IPS-18c (cell line): ENCODE measurements around the gene PER1.
"Not testable (repeated sequence)": the region's sequence is repeated elsewhere in the genome, so short reads cannot be mapped to it uniquely, and the experiment has no call there.

Experiments
- H3K4me3 ChIP-seq: 2 replicates; pipeline ENCODE4 v1.7.0; 2013; ENCODE audit warnings: low read depth, mild to moderate bottlenecking, low read length, moderate library complexity; ENCODE audit not compliant: insufficient read depth
- H3K9me3 ChIP-seq: one replicate; pipeline ENCODE4 v1.6.1; 2013; ENCODE audit warnings: mild to moderate bottlenecking, low read length, moderate library complexity; ENCODE audit not compliant: control insufficient read depth, insufficient read depth

The PER1 gene

GRCh38 chr17:8175795-8176196 is 23.6 kb upstream of the PER1 start:
- Histone ChIP-seq H3K9me3 (no peaks in the 10 kb centered on the region), H3K4me3 (peak overlapping the region; percentile 80)

GRCh38 chr17:8173871-8174322 is 21.7 kb upstream of the PER1 start:
- Histone ChIP-seq H3K9me3 (no peaks in the 10 kb centered on the region), H3K4me3 (peak overlapping the region; percentile 38)

DNA sequence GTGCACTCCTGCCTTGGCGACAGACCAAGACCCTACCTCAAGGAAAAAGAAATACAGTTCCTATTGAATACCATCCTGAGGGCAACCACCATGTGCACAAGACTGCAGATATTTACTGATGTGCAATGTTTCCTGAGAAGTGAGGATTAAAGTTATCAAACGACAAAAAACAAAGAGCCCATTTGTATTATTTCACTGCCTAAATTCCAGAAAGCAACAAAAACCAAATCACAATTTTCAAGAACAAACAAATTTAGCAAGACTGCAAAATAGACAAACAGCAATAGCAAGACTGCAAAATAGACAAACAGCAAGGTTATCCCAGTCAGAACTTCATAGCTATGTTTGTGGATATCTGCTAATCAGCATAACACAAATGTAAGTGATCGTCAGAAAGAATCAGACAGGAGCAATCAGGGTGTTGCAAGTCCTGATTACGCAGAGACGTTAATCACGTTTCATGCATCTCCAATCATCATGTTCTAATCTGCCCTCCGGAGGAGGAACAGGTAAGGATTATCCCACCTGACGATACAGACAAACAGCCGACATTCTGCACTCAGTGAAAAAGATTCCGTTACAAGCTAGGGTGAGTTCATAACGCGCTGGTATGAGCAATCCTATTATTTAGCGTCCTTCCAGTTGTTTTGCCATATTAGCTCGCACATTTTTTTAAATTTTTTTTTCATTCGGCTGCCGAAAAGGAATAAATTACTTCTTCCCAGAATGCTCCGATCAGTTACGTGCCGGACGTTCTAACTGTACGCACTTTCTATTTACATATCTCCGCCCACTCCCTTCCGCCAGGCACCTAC is 21.1 kb upstream of the PER1 start:
- peak overlapping the region; percentile 38; the same call in 1 of the 2 replicates for H3K4me3 ChIP-seq

DNA sequence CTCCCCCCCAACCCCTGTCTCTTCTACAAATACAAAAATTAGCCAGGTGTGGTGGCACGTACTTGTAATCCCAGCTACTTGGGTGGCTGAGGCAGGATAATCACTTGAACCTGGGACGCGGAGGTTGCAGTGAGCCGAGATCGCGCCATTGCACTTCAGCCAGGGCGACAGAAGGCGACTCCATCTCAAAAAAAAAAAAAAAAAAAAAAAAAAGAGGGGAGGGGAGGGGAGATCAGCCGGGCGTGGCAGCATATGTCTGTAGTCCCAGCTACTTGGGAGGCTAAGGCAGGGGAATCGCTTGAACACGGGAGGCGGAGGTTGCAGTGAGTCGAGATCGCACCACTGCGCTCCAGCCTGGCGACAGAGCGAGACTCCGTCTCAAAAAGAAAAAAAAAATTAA is 18.0 kb upstream of the PER1 start:
- H3K4me3 ChIP-seq, H3K9me3 ChIP-seq: not testable (repeated sequence)

More for the DNA sequence above, 21.1 kb upstream of the PER1 start:
- H3K9me3 ChIP-seq = no peaks in the 10 kb centered on the region

GRCh38 chr17:8167526-8167925 is 15.3 kb upstream of the PER1 start:
- Histone ChIP-seq H3K9me3 (no peaks in the 10 kb centered on the region), H3K4me3 (no peak overlapping the region)

DNA sequence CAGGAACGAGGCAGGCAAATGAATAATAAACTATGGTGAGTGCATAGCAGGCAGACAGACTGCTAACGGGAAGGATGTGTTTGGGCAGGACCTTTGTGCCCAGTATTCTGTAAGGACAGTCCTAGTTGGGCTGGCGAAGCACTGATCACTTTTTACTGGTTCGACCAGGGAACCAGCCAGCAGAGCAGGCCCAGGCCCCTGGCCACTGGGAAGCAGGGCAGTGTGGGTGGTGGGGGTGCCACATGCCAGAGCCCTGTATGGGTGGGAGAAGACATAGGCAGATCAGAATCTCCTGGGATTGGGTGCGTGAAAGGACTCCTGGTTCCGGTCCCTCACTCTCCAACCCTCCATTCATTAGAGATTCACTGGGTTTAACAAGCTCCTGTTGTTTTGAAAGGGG is 14.5 kb upstream of the PER1 start:
- Histone ChIP-seq H3K9me3 (no peaks in the 10 kb centered on the region), H3K4me3 (no peak overlapping the region)

DNA sequence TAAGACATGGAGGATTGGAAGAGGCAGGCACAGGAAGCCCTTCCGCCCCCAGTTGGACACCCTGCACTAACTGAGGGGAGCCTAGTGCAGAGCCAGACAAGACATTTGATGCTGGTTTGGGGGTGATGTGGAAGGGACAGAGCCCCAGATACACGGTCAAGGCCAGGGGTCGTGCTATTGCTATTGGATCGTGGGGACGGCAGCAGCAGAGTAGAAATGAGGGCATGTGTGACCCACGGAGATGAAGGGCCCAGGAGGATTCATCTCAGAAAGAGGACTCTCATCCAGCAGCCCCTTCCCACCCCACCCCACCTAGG is 12.6 kb upstream of the PER1 start:
- Histone ChIP-seq H3K4me3 (no peak overlapping the region), H3K9me3 (no peaks in the 10 kb centered on the region)

DNA sequence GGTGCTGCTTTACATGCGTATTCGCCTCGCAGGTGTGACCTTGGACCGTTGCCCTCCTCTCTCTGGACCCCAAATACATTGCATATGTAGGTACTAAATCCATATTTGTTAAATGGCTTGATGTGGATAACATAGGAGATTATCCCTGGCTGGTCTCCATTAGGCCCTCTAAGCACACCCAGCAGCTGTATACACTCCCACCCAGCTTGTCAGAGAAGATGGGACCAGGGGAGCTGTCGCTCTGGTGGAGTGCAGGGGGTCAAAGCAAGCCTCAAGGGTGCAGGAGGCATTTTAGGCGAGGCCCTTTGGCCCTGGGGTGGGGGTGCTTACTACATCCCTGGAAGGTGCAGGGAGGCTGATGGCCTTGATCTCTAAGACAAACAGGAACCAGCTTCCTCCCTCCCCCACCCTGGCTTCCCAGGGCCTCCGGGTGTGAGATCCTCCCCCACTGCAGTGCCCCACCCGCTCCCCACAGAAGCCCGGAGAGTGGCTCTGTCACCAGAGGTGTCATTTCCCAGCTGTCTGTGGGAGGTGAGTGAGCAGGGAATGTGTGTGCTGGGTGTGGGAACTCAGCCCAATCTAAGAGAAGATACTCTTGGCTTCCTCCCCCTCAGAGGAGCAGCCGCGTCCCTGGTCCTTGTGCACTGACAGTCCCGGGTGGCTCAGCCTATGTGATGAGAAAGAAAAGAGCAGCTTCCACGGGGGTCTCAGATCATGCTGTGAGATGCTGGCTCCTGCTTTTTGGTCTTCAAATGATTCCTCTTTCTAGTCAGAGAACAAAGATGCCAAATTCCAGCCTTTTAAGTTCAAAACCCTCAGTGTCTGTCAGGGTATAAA is 12.0 kb upstream of the PER1 start:
- H3K9me3 ChIP-seq = no peaks in the 10 kb centered on the region
- H3K4me3 ChIP-seq = peak overlapping the region; percentile 36

- peak overlapping the region; percentile 95 for H3K4me3 ChIP-seq
- H3K9me3 ChIP-seq = no peaks in the 10 kb centered on the region
These were observed 11.1 kb upstream of the PER1 start for GRCh38 chr17:8162997-8163977.

- peak within 1 kb of the TSS; percentile 95 for H3K4me3 ChIP-seq
- no peaks in the 10 kb centered on the region for H3K9me3 ChIP-seq
These were observed 10.2 kb upstream of the PER1 start, which contains the start of gene VAMP2 for GRCh38 chr17:8162233-8162996. VAMP2 (minus strand) TSS chr17:8162948; CDS start chr17:8162879, 69 bp downstream.

DNA sequence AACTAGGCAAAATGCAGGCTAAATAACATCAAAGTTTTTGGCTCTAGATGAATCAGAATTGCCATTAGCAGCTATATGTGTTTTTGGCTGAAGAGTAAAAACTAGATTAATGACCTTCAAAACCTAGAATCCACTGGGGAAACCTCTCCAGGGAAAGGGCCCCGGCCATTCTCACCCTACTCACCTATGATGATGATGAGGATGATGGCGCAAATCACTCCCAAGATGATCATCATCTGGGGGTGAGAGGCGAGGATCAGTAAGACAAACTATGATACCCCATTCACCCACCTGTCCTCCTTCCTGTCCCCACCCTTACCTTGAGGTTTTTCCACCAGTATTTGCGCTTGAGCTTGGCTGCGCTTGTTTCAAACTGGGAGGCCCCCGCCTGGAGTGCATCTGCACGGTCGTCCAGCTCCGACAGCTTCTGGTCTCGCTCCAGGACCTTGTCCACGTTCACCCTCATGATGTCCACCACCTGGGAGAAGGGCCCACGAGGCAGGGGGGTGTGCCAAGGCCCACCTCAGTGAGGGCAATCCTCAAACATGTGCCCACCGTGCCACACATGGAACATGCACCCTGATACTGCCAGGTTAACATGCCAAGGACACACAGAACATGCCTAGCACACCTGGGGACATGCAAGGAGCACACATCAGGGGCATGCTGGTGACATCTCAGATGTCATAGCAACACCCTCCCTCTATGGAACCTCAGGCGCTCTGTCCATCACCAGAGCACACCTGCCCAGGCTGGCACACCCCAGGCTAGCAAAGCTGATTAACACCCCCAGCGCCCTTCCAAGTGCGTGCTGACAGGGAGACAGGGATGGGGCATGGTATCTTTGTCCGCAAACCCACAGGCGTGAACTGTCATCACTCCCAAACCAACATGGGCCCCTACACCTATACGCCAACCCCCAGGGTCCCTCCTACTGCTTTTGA is 9.4 kb upstream of the PER1 start:
- Histone ChIP-seq H3K9me3 (no peaks in the 10 kb centered on the region), H3K4me3 (peak overlapping the region; percentile 95)

DNA sequence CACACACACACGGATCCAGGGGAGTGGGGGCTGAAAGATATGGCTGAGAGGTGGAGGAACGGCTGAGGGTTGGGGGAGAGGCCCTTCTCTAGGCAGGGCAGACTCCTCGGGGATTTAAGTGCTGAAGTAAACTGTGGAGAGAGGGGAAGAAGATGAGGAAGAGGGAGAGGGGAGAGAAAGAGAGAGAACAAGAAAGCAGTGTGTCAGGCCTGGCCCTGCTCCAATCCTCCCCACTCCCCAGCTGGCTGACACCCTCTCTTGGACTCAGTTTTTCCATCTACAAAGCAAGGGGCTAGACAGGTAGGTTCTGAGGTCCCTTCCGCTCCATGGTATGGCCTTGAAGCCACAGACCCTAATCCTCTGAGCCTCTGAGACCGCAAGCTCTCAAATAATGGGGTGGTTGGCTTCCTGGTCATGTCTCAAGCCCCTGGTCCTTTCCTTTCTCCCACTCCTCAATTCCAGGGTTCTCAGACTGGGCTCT is 8.6 kb upstream of the PER1 start:
- Histone ChIP-seq H3K9me3 (no peaks in the 10 kb centered on the region), H3K4me3 (no peak overlapping the region)

DNA sequence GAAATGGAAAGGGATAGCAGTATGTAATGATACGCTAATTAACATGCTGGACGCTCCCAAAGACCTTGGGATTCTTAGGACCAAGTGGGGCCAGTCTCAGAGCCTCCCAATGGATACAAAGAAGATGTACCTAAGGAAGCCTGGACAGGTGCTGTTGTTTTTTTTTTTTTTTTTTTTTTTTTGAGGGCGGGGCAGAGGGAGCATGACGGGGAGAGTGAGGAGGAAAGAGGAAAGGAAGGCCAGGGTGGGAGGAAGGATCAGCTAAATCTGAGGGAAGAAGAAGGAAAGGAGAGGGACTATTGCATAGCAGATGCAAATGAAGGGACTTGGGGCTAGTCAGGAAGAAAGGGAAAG is 8.0 kb upstream of the PER1 start:
- H3K9me3 ChIP-seq = no peaks in the 10 kb centered on the region
- no peak overlapping the region for H3K4me3 ChIP-seq

- H3K9me3 ChIP-seq = no peaks in the 10 kb centered on the region
- no peak overlapping the region for H3K4me3 ChIP-seq
These were observed 7.4 kb upstream of the PER1 start for GRCh38 chr17:8159459-8160223.

DNA sequence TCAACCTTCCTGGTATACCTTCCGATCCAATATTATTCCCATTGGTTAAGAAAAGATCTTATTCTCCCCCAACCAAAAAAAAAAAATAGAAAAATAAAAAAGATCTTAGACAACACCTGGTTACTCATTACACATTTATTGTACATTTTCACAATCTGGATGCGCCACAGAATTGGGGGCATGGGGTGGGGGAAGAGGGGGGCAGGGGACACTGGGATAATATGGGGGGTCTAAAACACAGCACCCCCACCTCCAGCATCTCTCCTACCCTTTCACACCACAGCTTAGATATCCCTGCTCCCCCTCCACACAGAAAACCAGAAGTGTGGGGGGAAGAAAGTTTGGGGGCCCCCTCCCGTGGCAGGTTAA is 6.8 kb upstream of the PER1 start:
- Histone ChIP-seq H3K9me3 (no peaks in the 10 kb centered on the region), H3K4me3 (no peak overlapping the region)
